Natural killer cell (primary cell): ENCODE measurements around the gene SMARCA5. TPM values are rescaled to one million over a fixed set of nuclear protein-coding genes. Genes with fewer than 3 reads are reported as not detected.

ENCODE experiments used
- ATAC-seq, 3 donors: fragments of 150-1000 bp in 2 of 3; fragments of 200-7000 bp in 1 of 3; cut with Tn5 transposase; 1 replicate in 1 of 3; 2 replicates in 2 of 3; pipeline ENCODE4 v1.10.0; 2021; ENCODE audit warnings: mild to moderate bottlenecking in 2 of 3, moderate library complexity in 2 of 3
- DNase-seq, 2 donors: peaks; one replicate each; pipeline versions ENCODE4 v3.0.0 to v3.0.0-alpha.2; 2013 to 2021; ENCODE audit warnings: mixed read lengths in 1 of 2
- H3K27ac ChIP-seq: one replicate; pipeline ENCODE4 v1.5.1; 2013; ENCODE audit warnings: mild to moderate bottlenecking, low read length
- H3K27me3 ChIP-seq: one replicate; pipeline ENCODE4 v1.6.1; 2013; ENCODE audit warnings: low read length; ENCODE audit not compliant: control insufficient read depth, insufficient read depth
- H3K36me3 ChIP-seq: one replicate; pipeline ENCODE4 v1.6.1; 2013; ENCODE audit warnings: low read length; ENCODE audit not compliant: control insufficient read depth, insufficient read depth
- H3K4me1 ChIP-seq: one replicate; pipeline ENCODE4 v1.6.1; 2013; ENCODE audit warnings: low read length; ENCODE audit not compliant: control insufficient read depth, insufficient read depth
- H3K4me3 ChIP-seq: one replicate; pipeline ENCODE4 v1.5.1; 2013; ENCODE audit warnings: low read length
- H3K9me3 ChIP-seq: one replicate; pipeline ENCODE4 v1.6.1; 2013; ENCODE audit warnings: low read length; ENCODE audit not compliant: control insufficient read depth, insufficient read depth
- H3K27ac Mint-ChIP-seq, 2 donors: one replicate each; pipeline ENCODE4 v1.8.0; 2022; ENCODE audit warnings: mild to moderate bottlenecking in 2 of 2, mixed read lengths in 2 of 2, moderate library complexity in 1 of 2
- H3K27me3 Mint-ChIP-seq, 2 donors: one replicate each; pipeline ENCODE4 v1.8.0; 2022; ENCODE audit warnings: low read depth in 2 of 2, mixed read lengths in 2 of 2
- H3K36me3 Mint-ChIP-seq: one replicate; pipeline ENCODE4 v1.8.0; 2022; ENCODE audit warnings: mixed read lengths
- H3K4me1 Mint-ChIP-seq, 2 donors: one replicate each; pipeline ENCODE4 v1.8.0; 2022; ENCODE audit warnings: mixed read lengths in 2 of 2
- H3K4me3 Mint-ChIP-seq: one replicate; pipeline ENCODE4 v1.8.0; 2022; ENCODE audit warnings: mild to moderate bottlenecking, moderate library complexity, mixed read lengths
- H3K9me3 Mint-ChIP-seq, 2 donors: one replicate each; pipeline ENCODE4 v1.8.0; 2022; ENCODE audit warnings: mixed read lengths in 2 of 2
- WGBS: methylation state at CpG from one replicate; pipeline ENCODE4 v1.1.7; 2013; ENCODE audit warnings: missing lambda C conversion rate; ENCODE audit not compliant: insufficient coverage; 5-methylcytosine and 5-hydroxymethylcytosine counted together
- intact Hi-C: fragments of 100-400 bp; cut with micrococcal nuclease; formaldehyde crosslinking; loops from one replicate; pipeline ENCODE4 v1.14.2; 2022
- total RNA-seq, 4 donors: library from RNA; stranded (reverse); fragments of 120-200 nt in 1 of 4; gene quantifications; one replicate each; pipeline versions ENCODE4 v1.2.3 to v1.2.4, GENCODE V29; 2013 to 2022
- TF ChIP-seq, protein P1 (sequence below): fragments of 200-600 bp; IDR thresholded peaks from one replicate; pipeline ENCODE4 v1.8.0; 2022; ENCODE audit warnings: antibody characterized with exemption

The SMARCA5 gene
- total RNA-seq, 3 donors from 2014 or later (not counting 1 experiment from before 2014, with no cell fraction given), result 42.5 to 53.8 (median 45.8) TPM

DNA sequence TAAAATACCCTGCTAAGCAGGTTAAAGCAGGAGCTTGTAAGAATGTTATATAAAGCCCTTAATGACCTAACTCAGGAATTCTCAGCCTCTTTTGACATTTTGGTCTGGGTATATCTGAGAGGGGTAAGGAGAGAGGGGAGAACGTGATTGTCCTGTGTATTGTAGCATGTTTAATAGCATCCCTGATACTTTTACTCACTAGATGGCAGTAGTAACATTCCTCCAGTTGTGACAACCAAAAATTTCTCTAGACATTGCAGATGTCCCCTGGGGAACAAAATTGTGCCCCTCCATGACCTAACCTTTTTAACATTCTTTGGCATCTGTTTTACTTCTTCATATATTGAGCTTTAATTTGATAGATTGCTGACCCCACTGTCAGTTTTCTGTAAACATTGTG is 17.9 kb downstream of the SMARCA5 start:
- TF ChIP-seq, protein P1, sequence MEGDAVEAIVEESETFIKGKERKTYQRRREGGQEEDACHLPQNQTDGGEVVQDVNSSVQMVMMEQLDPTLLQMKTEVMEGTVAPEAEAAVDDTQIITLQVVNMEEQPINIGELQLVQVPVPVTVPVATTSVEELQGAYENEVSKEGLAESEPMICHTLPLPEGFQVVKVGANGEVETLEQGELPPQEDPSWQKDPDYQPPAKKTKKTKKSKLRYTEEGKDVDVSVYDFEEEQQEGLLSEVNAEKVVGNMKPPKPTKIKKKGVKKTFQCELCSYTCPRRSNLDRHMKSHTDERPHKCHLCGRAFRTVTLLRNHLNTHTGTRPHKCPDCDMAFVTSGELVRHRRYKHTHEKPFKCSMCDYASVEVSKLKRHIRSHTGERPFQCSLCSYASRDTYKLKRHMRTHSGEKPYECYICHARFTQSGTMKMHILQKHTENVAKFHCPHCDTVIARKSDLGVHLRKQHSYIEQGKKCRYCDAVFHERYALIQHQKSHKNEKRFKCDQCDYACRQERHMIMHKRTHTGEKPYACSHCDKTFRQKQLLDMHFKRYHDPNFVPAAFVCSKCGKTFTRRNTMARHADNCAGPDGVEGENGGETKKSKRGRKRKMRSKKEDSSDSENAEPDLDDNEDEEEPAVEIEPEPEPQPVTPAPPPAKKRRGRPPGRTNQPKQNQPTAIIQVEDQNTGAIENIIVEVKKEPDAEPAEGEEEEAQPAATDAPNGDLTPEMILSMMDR, result no peak
- Mint-ChIP-seq H3K27ac (peak overlapping the region in 1 of 2 donors; percentile 43), H3K4me3 (no peak overlapping the region), H3K36me3 (peaks cover 26% of the 10 kb centered on the region), H3K4me1 (peaks cover 5 to 10% of the 10 kb centered on the region in 2 donors), H3K9me3 (no peaks in the 10 kb centered on the region), H3K27me3 (no peaks in the 10 kb centered on the region)
- Histone ChIP-seq H3K27ac (no peak overlapping the region), H3K27me3 (no peaks in the 10 kb centered on the region), H3K4me3 (no peak overlapping the region), H3K9me3 (no peaks in the 10 kb centered on the region), H3K4me1 (no peaks in the 10 kb centered on the region), H3K36me3 (peaks cover 94% of the 10 kb centered on the region)
- DNase-seq (peak in 1 of 2 donors; percentile 11), ATAC-seq (peak in 1 of 3 donors; percentile 21)
- intact Hi-C loops, result no loop called here
- WGBS, result no CpG with 5 or more reads among the region's 1 CpG

GRCh38 chr4:143531788-143532491 is 18.4 kb downstream of the SMARCA5 start:
- Histone ChIP-seq H3K4me3 (no peak overlapping the region), H3K9me3 (no peaks in the 10 kb centered on the region), H3K36me3 (peaks cover 94% of the 10 kb centered on the region), H3K27me3 (no peaks in the 10 kb centered on the region), H3K4me1 (no peaks in the 10 kb centered on the region), H3K27ac (no peak overlapping the region)
- DNase-seq, result no peak
- no peak overlapping the region for H3K27ac Mint-ChIP-seq
- no peaks in the 10 kb centered on the region for H3K27me3 Mint-ChIP-seq
- 100% methylated on average over 1 of the region's 2 CpGs for WGBS
- H3K4me3 Mint-ChIP-seq, result no peak overlapping the region
- TF ChIP-seq, protein P1, result no peak
- peaks cover 29% of the 10 kb centered on the region for H3K36me3 Mint-ChIP-seq
- H3K9me3 Mint-ChIP-seq, result no peaks in the 10 kb centered on the region
- intact Hi-C loops, result no loop called here
- ATAC-seq, result no peak
- H3K4me1 Mint-ChIP-seq, result peaks cover 5 to 10% of the 10 kb centered on the region in 2 donors

GRCh38 chr4:143538979-143539669 is 25.6 kb downstream of the SMARCA5 start:
- Mint-ChIP-seq H3K4me3 (no peak overlapping the region), H3K36me3 (peaks cover 41% of the 10 kb centered on the region), H3K27me3 (no peaks in the 10 kb centered on the region), H3K27ac (peak overlapping the region; percentile 27 to 59), H3K9me3 (no peaks in the 10 kb centered on the region), H3K4me1 (peaks cover 0 to 9% of the 10 kb centered on the region in 2 donors)
- 83% methylated on average over 3 of the region's 4 CpGs for WGBS
- no peaks in the 10 kb centered on the region for H3K9me3 ChIP-seq
- intact Hi-C loops, result no loop called here
- no peak overlapping the region for H3K27ac ChIP-seq
- peak in 1 of 2 donors; percentile 41 for DNase-seq
- H3K4me3 ChIP-seq, result no peak overlapping the region
- TF ChIP-seq, protein P1, result no peak
- no peaks in the 10 kb centered on the region for H3K4me1 ChIP-seq
- no peaks in the 10 kb centered on the region for H3K27me3 ChIP-seq
- peak in 2 of 3 donors; percentile 44 to 68 for ATAC-seq
- peaks cover 88% of the 10 kb centered on the region for H3K36me3 ChIP-seq
